ENCODE data around the gene MYH15.

MYH15 gene

DNA sequence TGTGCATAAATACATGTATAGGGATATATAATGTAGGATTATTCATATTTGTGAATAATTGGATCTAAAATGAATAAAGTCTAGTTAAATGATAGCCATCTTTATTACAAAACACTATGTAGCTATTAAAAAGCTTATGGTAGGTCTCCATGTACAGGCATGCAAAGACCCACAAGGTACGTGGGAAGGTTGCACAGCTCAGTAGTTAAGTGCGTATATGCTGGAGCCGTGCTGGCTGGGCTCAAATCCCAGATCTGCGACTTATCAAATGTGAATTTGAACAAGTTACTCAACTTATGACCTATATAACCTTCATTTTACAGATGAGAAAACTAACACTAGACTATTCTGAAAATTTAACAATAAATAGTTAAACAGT, 100.6 kb downstream of the MYH15 start:
- DNase-seq = no peak

DNA sequence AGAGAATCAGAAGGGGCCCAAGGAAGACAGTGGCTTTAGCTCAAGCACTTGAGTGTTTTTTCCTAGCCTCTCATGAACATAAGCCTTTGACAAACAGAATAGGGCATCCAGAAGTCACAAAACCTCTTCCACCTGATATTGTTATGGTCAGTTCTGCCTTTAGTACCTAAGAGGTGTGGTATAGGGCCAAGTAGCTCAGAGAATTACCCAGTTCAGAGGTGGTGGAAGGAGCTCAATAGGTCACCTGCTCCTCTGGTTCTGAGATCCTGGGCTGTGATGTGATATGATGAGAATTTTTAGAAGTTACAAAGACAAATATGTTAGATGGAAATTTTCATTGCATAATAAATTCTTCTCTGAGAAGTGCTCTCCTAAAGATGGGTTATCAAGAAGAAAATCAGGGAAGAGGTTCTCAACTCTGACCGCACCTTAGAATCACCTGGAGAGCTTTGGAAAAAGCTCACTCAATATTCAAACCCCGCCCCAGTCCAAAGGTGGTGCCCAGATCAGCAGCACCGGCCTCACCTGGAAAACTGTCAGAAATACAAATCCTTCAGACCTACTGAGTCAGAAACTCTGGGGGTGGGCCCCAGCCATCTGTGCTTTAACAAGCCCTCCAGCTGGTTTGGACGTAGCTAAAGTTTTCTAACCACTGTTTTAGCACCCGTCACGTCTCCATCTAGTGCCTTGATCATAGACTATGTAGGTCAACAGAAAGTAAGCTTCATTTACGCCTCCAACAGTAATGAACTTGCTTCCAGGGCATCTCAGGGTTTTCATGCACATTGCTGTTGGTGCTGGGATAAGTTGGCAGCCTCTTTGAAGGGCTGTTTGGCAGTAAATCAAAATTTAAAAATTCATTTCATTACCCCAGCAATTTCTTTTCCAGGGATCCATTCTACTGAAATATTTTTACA, 101.3 kb downstream of the MYH15 start:
- DNase-seq = no peak

DNA sequence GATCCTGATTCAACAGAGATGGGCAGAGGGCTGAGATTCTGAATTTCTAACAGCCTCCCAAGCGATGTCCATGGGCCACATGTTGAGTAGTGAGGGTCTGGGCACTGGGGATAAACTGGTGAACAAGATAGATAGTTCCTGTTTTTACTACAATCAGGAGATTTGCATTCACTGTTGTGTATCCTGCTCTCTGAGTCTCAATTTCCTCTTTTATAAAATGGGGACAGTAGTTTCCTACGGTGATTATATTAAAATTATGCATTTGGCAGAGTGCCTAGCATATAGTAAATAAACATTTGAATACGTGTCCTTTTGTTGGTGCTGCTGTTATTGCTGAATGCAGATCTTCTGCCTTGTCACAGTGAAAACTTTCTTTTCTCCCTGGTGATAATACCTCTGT, 102.5 kb downstream of the MYH15 start:
- DNase-seq = peak; percentile 8 to 65

DNA sequence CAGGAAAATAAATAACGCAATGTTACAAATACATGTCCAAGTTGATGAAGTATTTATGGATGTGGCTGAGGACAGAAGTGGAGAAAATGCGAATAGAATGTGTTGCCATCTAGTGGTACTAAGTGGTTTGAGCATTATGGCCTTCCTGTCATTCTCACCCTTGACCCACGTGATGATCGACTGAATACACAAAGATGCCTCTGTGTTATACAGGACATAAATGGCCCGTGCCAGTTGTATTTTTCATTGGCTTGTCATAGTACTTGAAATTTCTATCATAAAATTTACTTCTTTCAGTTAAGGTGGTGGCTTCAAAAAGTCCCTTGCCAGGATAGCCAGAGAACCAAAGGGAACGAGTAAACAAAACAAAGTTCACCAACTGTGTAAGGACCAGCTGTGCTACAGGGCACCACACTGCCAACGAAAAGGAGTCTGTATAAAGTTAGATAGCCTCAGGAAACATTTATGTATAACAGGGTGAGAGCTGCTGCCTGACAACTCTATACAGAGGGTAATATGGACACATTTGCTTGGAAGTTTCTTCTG, 103.7 kb downstream of the MYH15 start:
- DNase-seq = peak; percentile 37 to 84

DNA sequence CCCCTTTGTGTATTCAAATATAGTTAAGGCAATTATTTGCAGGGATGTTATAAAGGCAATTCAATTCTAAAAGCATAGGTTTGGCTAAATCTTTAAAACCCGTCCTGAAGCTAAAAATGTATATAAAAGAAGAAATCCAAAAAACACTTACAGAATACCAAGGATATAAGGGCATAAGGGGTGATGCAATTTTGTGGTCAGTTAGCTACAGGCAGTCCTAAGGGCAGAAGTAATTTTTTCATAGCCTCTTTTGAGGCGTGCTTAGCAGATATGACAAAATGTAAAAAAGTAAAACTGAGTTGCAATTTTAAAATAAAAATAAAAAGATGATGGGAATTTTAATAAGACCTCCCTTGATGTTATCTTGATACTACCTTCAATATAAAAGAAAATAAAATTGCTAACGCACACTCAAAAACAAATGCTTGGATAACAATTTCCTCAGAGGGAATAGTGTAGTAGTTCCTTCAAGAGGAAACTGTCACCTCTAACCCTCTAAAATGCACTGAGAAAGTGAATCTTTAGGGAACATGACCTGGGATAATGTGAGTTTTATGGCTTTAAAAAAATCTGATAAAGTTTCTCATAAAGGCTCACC, 104.2 kb downstream of the MYH15 start:
- DNase-seq = no peak

DNA sequence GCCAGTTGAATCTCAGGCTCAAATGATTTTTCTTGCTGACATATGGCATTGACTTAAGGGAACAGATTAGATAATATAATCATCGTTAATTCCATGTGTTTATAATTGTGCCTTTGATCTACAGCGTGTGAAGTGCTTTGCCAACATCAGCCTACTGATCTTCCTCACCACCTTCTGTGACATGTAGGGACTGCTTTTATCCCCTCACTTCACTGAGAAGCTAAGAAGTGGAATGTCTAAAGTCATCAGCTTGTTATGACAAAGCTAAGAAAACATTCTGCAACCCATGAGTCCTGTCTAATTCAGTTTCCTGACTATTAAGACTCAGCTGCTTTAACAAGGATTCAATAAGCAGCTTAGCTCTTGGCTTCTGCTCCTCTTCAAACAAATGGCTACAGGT, 106.0 kb downstream of the MYH15 start:
- DNase-seq = no peak

DNA sequence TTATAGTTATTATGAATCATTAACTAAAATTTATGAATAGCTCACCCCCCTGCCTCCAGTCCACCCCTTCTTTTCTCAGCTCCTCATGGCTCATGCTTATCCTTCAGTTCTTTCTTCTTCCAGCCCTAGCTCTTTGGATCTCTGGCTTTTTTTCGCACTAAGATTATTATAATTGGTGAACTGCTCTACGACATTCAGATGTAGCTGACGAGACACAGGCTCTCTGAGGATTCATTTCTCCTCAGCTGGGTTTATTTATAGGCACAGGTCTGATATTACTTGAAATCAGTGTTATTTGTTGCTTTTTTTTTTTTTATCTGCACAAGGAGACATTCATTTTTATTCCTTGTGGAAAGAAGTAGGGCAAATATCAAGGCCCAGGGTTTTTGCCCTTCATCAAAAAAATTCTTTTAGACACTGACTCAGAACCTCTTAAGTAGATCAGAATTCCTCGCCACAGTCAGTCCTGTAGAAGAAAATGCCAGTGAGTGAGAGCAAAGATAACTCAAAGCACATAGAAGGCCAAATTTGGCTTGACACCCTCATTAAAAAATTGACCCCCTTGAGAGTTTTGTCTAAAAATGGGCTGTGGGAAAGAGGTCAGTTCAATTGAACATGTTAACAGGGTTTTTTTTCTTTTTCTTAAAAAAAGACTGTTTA, 106.6 kb downstream of the MYH15 start:
- DNase-seq = no peak

DNA sequence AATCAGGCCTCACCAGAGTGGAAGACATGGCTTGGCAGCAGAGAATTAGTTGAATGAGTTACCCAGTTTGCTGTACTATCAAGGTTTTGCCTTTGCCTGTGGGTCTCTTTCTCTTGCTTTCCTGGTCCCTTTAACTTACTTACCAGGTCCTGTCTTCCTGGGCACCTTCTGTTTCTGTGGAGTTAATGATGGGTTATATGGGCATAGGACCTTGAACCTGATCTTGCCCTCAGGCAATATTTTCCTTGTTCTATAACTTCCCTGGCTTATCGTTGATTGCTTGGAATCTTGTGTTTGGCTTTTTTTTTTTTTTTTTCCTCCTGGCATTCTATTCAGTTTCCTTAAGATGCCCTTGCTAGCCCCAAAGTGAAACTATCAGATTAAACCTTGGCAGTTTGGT, 107.2 kb downstream of the MYH15 start:
- no peak for DNase-seq

DNA sequence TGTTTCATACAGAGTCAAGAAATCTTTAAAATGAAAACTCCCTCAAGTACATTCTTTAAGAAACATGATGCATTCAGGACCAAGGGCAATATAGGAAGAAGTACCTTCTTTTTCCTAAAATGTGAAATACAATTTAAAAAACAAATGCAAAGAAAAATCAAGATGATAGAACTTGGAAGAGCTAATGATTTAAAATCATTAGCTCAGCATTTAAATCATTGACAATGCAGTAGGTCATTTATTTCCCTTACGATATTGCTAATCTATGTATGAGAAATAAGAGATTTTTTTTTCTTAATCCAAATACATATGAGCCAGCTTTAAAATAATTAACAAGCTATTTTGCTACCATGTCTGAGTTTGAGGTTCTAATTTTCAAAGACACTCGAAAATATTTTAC, 108.6 kb downstream of the MYH15 start:
- no peak for DNase-seq

DNA sequence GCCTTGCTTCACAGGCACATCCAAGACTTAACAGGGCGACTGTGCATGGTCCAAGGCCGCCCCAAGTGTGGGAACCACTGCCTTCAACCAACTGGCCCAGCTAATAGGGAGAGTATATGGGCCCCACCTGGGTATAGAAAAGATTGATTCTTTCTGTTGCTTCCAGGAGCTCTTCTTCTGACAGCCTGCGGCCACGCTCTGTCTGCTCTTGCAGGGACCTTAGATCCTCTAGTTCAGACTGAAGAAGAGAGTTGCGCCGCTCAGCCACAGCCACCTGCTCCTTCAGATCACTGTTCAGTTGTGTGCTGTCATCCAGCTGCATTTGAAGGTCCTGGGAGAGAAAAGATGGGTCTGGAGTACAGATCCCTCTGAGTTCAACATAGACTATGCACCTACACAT, 111.9 kb downstream of the MYH15 start:
- DNase-seq = no peak

DNA sequence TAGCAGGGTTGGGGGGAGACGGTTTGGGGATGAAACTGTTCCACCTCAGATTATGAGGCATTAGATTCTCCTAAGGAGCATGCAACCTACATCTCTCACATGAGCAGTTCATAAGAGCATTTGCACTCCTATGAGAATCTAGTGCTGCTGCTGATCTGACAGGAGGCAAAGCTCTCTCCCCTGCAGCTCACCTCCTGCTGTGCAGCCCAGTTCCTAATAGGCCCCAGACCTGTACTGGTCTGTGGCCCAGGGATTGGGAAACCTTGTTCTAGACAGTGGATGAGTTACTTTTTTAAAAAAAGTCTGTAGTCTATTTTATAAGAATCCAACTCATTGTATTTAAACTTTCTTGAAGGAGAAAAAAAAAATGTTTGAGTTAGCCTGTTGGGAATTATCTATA, 114.1 kb downstream of the MYH15 start:
- DNase-seq = no peak

DNA sequence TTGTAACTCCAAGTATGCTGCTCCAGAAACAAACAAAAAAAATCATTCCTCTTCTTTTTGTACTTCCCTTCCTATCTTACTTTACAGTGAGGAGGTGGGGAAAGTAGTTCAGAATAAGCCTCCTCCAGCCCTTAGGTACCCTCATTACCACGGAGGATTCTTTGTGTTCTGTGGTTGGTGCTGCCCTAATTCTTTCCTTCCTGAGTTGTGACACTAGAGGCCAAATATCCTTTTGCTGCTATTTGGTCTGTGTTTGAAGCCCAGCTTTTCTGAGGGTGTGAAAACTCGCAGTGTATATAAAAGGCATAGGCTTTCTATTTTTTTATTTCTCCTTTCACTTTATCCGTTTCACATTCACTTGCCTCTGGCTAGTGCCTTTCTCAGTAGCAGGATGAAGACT, 115.8 kb downstream of the MYH15 start:
- no peak for DNase-seq

DNA sequence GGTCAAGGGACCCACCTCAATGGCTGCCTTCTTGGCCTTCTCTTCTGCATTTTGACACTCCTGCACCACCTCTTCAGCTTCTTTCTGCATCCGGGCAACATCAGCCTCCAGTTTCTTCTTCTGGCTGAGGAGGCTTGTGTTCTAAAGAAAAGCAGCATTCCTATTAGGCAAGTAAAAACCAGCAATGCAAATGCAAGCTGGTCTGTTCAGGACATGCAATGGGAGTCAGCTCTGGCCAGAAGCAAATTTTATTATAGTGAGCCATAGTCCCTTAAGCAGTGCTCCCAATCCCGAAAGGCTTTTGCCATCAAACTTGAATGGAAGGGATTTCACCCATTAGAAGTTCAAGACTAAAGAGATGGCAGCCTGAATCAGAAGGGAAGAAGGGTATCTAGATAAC, 116.4 kb downstream of the MYH15 start:
- DNase-seq = no peak

DNA sequence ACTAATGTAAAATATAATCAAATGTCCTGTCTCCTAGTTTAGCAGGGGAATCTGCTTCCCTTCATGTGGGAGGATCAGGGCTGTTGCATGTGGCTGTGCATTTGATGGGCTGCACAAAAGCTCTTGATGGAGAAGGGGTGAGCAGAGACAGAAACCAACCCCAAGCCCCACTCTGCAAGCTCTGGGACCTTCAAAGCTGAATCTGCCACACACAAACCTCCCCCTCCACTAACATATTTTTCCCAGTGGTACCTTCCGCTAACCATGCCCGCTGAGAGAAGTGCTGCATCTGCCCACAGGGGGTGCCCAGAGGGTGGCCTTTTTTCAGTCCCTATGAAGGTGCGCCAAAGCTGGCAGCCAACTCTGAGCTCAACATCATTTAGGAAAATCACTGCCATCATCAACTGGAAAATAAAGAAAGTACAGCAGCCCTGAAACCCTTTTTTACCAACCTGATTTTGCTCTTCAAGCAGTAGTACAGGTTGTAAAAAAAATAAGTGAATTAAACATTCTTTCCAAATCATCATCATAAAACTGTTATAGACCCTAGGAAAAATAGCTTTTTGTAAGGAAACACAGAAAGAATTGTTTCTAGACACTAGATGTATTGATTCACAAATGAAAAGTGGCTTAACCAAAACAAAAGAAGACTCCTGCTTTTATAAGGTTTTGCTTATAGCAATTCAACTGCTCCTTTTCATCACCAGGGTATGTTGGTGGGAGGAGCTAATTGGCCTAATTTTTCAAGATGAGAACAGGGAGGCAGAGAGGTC, 117.1 kb downstream of the MYH15 start:
- peak; percentile 56 to 82 for DNase-seq

DNA sequence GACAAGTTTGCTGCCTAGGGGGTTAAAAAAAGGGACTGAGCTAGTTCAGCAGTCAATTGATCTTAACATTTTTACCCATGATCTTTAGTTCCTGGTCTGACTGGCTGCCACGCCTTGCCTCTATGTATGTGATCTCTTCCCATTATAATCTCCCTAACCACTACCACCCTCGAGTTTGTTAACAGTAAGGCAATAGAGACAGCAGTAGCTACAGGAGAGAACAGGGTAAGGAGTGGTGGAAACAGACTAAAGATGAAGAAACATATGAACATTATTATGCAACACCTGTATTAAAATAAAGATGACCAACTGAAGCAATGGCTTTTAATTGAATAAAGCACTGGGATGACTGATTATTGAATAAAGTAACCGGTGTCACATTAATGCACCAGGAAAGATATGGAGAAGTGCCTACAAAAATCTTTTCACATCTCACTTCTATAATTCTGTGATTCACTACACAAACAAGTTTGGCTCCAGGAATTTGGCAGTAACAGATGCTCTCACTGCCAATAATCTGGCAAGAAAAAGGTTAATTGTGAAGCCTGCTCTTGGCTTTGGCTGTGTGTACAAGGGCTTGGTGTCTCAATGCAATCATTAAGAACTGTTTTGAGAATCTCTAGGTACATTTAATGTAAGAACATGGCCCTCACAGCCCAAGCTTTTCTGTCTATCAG, 118.3 kb downstream of the MYH15 start:
- no peak for DNase-seq

DNA sequence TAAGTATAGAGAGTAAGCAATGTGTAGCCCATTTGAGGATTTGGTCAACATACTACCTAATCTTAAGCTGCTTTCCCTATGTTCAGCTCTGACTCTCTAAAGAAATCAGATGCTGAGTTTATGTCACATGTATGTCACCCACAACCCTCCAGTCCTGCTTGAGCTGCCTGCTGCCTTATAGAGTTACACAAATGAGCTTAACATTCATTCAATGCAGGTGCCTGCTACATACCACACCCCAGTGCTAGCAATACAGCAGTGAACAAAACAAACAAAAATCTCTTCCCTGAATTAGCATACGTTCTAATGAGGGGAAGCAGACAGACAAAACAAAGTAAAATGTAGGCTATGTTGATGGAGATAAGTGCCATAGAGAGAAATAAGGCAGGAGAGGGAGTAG, 121.0 kb downstream of the MYH15 start:
- peak; percentile 35 to 52 for DNase-seq

DNA sequence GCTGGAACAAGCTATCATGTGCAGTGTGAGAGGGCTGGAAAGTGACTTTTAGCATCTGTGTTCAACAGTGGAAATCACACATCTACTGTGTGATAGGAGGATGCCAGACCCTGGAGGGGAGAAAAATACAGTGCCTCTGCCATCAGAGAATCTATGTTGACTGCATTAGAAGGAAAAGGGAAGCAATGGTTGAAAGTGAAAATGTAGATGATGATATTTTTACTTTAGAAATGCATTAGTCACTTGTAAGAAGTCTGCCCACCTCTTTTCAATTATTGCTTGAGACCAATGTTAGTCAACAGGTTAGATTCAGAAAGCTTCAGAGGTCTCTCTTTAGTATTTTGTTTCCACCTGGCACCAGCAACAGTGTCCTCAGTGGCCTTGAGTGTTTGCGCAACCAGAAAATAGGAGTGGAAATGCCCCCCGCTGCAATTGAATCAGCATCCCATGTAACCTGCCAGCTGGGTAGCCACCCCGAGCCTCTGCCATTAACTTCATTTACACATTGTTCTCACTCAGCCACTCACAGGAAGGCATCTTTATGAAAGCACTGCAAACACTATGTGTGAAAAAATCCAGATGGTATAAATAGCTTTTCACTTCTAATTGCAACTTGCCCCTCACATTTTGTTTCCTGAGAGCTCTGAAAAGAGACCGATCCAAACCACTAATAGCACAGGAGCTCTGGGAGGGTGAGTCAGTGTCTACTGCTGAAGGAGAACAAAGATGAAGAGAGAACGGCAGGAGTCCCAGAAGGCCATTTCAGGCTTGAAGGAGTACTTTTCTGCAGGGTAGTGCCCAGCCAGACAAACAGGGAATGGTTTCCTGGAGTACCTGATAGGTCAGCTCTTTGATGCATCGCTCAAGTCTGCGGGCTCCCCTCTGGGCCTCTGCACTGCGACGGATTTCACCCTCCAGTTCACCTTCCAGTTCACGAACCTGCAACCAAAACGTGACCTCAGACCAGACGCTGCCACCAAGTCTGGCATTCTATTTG, 122.0 kb downstream of the MYH15 start:
- DNase-seq = peak; percentile 85 to 94

DNA sequence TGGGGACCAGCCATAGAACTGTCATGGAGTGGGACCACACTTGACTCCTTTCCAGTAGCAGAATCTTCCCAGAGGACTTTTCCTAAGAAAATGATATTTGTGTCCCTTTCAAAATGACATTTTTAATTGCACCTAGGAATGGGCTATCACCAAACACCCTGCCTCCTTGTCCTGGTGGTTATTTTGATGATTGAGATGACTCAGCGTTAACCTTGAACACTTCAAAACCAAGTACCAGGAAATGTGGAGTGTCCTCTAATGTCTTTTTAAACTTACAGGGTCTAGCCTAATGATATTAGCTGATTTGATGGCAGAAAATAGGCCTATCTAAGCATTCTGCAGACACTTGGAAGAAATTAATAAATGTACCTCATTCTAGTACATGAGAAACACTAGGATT, 123.3 kb downstream of the MYH15 start:
- DNase-seq = no peak

DNA sequence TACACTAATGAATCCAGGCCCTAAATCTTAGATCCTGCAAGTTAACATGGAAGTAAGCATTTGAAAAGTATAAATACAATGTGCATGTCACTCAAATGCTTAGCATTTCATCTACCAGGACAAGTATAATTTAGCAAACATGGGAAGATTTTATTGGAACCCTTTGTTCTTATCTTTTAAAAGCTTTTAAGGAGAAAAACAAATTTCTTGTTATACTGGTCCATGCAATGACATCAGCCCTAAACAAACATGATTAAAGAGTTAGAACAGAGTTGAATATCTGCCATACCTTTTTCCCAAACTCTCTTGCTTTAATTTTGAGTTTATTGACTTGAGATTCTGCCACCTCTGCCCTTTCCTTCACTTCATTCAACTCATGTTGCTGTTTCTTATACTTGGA, 127.1 kb downstream of the MYH15 start:
- no peak for DNase-seq

DNA sequence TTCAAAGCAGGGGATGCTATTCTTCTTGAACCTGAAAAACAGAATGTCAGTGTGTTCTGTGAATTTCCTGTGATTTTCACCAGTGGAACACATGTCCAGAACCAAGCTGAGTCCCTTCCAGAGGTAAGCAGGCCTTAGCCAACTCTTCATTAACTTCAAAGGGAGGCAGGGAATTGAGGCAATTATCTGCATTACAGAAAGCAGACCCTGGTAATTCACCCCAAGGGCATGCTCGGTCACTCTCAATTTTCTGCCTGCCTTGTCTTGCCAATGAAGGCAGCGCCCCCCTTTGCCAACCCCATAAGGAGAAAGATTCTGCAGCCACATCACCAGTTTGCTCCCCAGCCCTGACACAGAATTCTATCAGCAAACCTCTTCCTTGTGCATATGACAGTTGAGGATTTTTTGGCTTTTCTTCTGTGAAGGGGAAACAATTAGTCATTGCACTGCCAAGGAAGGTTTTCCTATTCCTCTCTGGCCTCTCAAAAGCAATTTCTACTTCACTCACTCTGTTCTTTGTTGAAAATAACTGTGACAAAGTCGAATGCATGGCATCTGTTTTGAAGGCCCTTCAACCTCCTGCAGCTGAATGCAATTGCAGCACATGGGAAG, 128.8 kb downstream of the MYH15 start:
- DNase-seq = no peak

All from NCI-H2081 (cell line).